ENCODE data around the gene MAPK1. TPM values are rescaled to one million over a fixed set of nuclear protein-coding genes. Genes with fewer than 3 reads are reported as not detected.
A peak's percentile ranks its signal among the peaks of the same experiment; 100 is the strongest.

MAPK1 gene
- total and polyA plus RNA-seq, 9 of the 15 experiments (the other 6 are each of a cell fraction or from before 2014, with no cell fraction given): 46.3 to 575 (median 283) TPM

DNA sequence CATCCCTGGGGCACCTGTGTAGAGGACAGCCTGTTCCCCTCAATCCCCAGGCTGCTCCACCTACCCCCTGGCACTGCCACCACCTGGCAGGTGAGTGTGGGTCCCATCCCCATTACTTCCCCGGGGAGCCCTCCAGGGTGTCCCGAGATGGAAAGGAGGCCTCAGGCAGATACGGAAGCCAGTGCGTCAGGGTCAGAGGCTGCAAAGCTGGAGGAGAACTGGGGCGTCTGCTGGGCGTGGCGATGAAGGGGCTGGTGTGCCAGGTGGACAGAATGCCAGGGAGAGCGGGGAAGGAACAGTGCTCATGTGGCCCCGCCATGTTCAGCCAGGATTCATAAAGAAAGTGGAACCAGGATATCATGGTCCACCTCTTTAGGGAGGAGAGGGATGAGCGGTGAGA lies 139.7 kb downstream of the MAPK1 start (continued):
- TF ChIP-seq E2F3 (CRISPR knock-in tag; IDR thresholded peaks at IDR 0.05) (no peak), SAP30 (IDR thresholded peaks at IDR 0.05; ENCODE audit: borderline replicate concordance, insufficient read depth, low read depth, low read length, poor library complexity, severe bottlenecking) (peak; percentile 21), FOS (IDR thresholded peaks at IDR 0.05; ENCODE audit: extremely low read depth, insufficient read length) (no peak), SRSF1 (IDR thresholded peaks at IDR 0.05; ENCODE audit: low read depth, low read length) (no peak), ZKSCAN1 (IDR thresholded peaks at IDR 0.05; ENCODE audit: low read depth, low read length) (0 out of 2 replicates have a peak, but pooled peaks have one; percentile 13), DMBX1 (CRISPR knock-in tag; IDR thresholded peaks at IDR 0.05; ENCODE audit: borderline replicate concordance) (no peak), SRSF3 (IDR thresholded peaks at IDR 0.05; ENCODE audit: insufficient read depth, low read length) (0 out of 2 replicates have a peak, but pooled peaks have one; percentile 45), TAF7 (tag; IDR thresholded peaks at IDR 0.05) (no peak)
- TF ChIP-seq, protein P1, sequence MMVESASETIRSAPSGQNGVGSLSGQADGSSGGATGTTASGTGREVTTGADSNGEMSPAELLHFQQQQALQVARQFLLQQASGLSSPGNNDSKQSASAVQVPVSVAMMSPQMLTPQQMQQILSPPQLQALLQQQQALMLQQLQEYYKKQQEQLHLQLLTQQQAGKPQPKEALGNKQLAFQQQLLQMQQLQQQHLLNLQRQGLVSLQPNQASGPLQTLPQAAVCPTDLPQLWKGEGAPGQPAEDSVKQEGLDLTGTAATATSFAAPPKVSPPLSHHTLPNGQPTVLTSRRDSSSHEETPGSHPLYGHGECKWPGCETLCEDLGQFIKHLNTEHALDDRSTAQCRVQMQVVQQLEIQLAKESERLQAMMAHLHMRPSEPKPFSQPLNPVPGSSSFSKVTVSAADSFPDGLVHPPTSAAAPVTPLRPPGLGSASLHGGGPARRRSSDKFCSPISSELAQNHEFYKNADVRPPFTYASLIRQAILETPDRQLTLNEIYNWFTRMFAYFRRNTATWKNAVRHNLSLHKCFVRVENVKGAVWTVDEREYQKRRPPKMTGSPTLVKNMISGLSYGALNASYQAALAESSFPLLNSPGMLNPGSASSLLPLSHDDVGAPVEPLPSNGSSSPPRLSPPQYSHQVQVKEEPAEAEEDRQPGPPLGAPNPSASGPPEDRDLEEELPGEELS (CRISPR knock-in tag; IDR thresholded peaks at IDR 0.05; ENCODE audit: borderline replicate concordance): no peak
- TF ChIP-seq, protein P2, sequence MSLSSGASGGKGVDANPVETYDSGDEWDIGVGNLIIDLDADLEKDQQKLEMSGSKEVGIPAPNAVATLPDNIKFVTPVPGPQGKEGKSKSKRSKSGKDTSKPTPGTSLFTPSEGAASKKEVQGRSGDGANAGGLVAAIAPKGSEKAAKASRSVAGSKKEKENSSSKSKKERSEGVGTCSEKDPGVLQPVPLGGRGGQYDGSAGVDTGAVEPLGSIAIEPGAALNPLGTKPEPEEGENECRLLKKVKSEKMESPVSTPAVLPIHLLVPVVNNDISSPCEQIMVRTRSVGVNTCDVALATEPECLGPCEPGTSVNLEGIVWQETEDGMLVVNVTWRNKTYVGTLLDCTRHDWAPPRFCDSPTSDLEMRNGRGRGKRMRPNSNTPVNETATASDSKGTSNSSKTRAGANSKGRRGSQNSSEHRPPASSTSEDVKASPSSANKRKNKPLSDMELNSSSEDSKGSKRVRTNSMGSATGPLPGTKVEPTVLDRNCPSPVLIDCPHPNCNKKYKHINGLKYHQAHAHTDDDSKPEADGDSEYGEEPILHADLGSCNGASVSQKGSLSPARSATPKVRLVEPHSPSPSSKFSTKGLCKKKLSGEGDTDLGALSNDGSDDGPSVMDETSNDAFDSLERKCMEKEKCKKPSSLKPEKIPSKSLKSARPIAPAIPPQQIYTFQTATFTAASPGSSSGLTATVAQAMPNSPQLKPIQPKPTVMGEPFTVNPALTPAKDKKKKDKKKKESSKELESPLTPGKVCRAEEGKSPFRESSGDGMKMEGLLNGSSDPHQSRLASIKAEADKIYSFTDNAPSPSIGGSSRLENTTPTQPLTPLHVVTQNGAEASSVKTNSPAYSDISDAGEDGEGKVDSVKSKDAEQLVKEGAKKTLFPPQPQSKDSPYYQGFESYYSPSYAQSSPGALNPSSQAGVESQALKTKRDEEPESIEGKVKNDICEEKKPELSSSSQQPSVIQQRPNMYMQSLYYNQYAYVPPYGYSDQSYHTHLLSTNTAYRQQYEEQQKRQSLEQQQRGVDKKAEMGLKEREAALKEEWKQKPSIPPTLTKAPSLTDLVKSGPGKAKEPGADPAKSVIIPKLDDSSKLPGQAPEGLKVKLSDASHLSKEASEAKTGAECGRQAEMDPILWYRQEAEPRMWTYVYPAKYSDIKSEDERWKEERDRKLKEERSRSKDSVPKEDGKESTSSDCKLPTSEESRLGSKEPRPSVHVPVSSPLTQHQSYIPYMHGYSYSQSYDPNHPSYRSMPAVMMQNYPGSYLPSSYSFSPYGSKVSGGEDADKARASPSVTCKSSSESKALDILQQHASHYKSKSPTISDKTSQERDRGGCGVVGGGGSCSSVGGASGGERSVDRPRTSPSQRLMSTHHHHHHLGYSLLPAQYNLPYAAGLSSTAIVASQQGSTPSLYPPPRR (CRISPR knock-in tag; IDR thresholded peaks at IDR 0.05; ENCODE audit: borderline replicate concordance): no peak
- TF ChIP-seq, protein P3, sequence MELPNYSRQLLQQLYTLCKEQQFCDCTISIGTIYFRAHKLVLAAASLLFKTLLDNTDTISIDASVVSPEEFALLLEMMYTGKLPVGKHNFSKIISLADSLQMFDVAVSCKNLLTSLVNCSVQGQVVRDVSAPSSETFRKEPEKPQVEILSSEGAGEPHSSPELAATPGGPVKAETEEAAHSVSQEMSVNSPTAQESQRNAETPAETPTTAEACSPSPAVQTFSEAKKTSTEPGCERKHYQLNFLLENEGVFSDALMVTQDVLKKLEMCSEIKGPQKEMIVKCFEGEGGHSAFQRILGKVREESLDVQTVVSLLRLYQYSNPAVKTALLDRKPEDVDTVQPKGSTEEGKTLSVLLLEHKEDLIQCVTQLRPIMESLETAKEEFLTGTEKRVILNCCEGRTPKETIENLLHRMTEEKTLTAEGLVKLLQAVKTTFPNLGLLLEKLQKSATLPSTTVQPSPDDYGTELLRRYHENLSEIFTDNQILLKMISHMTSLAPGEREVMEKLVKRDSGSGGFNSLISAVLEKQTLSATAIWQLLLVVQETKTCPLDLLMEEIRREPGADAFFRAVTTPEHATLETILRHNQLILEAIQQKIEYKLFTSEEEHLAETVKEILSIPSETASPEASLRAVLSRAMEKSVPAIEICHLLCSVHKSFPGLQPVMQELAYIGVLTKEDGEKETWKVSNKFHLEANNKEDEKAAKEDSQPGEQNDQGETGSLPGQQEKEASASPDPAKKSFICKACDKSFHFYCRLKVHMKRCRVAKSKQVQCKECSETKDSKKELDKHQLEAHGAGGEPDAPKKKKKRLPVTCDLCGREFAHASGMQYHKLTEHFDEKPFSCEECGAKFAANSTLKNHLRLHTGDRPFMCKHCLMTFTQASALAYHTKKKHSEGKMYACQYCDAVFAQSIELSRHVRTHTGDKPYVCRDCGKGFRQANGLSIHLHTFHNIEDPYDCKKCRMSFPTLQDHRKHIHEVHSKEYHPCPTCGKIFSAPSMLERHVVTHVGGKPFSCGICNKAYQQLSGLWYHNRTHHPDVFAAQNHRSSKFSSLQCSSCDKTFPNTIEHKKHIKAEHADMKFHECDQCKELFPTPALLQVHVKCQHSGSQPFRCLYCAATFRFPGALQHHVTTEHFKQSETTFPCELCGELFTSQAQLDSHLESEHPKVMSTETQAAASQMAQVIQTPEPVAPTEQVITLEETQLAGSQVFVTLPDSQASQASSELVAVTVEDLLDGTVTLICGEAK (IDR thresholded peaks at IDR 0.05): no peak
- TF ChIP-seq, protein P3 (CRISPR knock-in tag; IDR thresholded peaks at IDR 0.05): no peak
